ENCODE measurements around the gene FAM120B.
"Not testable (repeated sequence)": the region's sequence is repeated elsewhere in the genome, so short reads cannot be mapped to it uniquely, and the experiment has no call there.

FAM120B gene

DNA sequence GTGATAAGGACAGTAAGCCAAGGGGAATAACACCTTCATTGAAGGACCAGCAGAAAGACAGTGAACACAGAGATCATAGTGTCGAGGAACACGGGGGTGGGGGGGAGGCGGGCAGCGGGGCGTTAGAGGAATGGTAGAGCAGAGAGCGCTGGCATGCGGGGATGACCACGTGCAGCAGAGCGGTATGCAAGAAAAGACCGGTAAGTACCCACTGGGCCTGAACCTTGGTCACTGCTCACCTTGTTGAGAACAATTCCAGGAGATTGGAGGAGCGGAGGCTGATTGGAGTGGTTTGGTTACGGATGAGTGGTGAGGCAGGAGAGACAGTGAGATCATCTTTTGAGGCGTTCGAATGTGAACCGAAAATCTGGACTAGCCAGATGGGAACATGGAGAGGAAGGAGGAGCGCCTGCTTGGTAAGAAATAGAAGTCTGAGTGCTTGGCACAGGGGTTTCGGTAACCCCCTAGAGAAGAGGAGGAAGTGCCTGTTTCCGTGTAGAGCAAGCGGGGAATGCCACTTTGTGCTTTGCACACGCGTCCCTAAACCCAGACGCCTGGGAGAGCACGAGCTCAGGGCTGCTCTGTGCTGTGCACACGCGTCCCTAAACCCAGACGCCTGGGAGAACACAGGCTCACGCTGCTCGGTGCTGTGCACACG lies 70.0 kb downstream of the FAM120B start:
- no peak overlapping the region for H3K4me3 ChIP-seq (ENCODE audit: low read depth, low read length)

DNA sequence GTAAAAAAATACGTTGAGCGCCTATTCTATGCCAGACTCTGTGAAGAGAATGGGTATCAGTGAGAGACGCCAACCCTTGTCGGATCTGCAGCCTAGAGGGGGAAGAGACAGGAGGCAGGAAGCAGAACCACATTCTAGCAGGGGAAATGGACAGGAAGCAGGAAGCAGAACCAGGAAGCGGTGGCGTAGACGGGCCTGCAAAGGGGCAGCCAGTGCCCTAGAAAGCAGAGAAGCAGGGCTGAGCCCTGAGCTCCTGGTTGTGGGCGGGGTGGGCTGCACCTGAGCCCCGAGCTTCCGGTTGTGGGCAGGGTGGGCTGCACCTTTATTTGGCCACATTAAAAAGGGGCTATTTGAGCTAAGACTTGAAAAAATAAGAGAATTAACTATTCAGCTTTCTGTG lies 71.9 kb downstream of the FAM120B start:
- no peak overlapping the region for H3K4me3 ChIP-seq (ENCODE audit: low read depth, low read length)

DNA sequence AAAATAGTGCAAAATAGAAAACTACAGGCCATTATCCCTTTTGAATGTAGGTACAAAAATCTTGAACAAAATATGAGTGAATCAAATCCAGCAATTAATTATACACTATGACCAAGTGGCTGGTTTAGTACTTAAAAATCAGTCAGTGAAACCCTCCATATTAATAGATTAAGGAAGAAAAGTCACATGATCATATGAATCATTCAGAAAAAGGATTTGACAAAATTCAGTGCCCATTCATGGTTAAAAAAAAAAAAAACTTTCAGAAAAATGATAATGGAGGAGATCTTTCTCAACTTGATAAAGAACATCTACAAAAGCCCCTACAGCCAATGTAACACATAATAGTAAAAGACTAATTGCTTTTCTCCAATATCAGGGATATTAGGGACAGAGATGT lies 75.0 kb downstream of the FAM120B start:
- H3K4me3 ChIP-seq (ENCODE audit: low read depth, low read length): no peak overlapping the region

DNA sequence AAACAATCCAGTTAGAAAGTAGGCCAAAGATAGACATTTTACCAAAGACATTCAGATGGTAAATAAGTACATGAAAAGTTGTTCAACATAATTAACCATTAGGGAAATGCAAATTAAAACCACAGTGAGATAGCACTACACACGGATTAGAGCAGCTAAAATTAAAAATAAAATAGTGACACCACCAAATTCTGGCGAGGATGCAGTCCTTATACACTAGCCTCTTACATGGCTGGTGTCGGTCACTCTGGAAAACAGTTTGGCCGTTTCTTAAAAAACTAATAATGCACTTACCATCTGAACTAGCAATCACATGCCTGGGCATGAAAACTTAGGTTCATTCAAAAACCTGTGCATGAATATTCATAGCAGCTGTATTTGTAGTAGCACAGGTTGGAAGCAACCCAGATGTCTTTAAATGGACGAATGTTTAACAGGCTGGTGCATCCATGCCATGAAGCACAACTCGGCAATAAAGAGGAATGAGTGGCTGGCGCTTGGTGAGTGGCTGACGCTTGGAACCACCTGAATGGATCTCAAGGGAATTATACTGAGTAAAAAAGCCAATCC lies 77.0 kb downstream of the FAM120B start:
- no peak overlapping the region for H3K4me3 ChIP-seq (ENCODE audit: low read depth, low read length)

DNA sequence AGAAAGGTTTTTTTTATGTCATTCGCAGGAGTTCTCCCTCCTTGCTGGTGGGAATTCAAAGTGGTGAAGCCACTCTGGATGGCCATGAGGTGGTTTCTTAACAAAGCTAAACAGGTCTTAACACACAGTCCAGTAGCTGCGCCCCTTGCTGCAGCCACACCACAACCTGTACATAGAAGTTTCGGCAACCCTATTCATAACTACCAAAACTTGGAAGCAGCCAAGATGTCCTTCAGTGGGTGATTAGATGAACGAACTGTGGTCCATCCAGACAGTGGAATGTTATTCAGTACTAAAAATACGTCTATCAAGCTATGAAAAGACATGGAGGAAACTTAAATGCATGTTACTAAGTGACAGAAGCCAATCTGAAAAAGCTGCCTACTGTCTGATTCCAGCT lies 78.9 kb downstream of the FAM120B start:
- no peak overlapping the region for H3K4me3 ChIP-seq (ENCODE audit: low read depth, low read length)

DNA sequence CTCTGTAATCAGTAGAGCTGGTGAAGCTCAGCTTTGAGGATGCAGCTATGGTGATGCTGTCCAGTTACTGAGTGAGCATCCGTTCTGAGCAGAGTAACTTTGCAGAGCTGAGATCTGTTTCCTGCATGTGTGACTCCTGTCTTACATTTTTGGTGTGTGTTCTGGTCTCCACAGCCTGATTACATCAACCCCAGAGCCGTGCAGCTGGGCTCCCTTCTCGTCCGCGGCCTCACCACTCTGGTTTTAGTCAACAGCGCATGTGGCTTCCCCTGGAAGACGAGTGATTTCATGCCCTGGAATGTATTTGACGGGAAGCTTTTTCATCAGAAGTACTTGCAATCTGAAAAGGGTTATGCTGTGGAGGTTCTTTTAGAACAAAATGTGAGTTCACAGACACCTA lies 81.6 kb downstream of the FAM120B start:
- no peak overlapping the region for H3K4me3 ChIP-seq (ENCODE audit: low read depth, low read length)

DNA sequence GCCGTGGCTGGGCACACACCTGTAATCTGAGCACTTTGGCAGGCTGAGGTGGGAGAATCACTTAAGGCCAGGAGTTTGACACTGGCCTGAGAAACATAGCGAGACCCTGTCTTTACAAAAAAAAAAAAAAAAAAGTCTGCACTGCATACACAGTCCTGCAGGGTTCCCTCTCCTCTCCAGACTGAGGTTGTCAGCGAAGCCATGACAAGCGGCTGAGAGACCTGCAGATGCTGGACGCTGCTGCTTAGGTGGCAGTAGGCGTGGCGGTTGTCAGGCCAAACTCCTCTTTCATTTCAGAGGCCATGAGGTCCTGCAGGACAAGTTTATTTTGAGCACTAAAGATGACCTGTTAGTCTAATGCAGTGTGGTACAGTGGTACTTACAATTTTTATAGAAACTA lies 86.5 kb downstream of the FAM120B start:
- H3K4me3 ChIP-seq (ENCODE audit: low read depth, low read length): no peak overlapping the region

DNA sequence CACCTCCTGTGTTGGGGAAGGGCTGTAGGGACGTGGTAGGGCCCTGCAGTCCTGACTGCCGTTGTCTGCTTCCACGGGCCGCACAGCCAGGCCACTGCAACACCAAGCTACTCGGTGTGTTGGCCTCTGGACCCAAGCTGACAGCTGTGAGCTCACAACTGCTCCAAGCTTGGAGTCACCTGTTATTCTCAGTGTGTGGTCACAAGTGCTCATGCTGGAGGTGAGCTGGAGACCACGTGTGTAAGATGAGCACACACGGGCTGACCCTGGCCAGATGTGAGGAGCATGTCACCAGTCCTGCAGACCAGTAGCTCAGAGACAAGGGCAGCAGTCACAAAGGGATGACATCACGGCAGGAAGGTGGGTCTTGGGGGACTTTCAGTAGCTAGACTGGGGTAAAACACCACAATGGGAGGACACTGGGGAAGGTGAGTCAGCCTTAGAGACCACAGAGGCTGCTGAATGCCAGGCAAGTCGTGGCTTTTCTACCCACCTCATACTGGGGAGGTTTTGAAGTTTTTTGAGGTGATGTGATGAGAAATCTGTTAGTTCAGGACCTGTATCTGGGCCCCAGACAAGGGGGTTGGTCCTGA lies 87.3 kb downstream of the FAM120B start:
- H3K4me3 ChIP-seq (ENCODE audit: low read depth, low read length): no peak overlapping the region

DNA sequence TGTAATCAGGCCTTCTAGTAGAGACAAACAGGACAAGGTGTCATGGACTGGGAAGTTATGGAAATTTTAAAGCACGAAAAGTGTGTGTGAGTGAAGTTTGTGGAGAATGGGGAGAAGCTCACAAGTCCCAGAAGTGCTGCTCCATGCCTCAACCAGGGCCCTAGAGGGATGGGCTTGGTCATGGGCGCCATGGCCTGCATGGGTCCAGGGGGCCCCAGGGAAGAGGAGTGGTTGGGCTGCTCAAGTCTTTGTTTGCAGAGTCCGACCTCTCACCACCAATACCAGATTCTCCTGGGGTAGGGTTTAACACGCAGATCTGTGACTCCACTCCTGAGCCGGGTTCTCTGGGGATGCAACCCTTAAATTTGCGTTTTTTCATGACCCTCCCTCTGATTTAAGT lies 88.4 kb downstream of the FAM120B start:
- no peak overlapping the region for H3K4me3 ChIP-seq (ENCODE audit: low read depth, low read length)

DNA sequence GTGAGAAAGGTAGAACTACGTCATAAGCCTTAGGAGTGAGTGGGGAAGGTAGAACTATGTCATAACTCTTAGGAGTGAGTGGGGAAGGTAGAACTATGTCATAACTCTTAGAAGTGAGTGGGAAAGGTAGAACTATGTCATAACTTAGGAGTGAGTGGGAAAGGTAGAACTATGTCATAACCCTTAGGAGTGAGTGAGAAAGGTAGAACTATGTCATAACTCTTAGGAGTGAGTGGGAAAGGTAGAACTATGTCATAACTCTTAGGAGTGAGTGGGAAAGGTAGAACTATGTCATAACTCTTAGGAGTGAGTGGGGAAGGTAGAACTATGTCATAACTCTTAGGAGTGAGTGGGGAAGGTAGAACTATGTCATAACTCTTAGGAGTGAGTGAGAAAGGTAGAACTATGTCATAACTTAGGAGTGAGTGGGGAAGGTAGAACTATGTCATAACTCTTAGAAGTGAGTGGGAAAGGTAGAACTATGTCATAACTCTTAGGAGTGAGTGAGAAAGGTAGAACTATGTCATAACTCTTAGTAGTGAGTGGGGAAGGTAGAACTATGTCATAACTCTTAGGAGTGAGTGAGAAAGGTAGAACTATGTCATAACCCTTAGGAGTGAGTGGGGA lies 92.3 kb downstream of the FAM120B start:
- H3K4me3 ChIP-seq (ENCODE audit: low read depth, low read length): not testable (repeated sequence)

DNA sequence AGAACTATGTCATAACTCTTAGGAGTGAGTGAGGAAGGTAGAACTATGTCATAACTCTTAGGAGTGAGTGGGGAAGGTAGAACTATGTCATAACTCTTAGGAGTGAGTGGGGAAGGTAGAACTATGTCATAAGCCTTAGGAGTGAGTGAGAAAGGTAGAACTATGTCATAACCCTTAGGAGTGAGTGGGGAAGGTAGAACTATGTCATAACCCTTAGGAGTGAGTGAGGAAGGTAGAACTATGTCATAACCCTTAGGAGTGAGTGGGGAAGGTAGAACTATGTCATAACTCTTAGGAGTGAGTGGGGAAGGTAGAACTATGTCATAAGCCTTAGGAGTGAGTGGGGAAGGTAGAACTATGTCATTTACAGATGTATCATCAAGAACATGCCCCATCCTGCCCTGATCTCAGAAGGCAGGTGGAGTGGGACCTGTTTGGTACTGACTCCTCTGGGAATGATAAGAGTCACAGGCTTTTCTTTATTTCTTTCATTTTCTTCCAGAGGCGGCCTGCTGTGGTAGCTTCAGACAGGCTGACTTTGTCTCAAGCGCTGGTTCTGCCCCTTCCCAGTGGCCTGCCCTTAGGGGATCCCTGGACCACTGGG lies 93.5 kb downstream of the FAM120B start:
- not testable (repeated sequence) for H3K4me3 ChIP-seq (ENCODE audit: low read depth, low read length)

DNA sequence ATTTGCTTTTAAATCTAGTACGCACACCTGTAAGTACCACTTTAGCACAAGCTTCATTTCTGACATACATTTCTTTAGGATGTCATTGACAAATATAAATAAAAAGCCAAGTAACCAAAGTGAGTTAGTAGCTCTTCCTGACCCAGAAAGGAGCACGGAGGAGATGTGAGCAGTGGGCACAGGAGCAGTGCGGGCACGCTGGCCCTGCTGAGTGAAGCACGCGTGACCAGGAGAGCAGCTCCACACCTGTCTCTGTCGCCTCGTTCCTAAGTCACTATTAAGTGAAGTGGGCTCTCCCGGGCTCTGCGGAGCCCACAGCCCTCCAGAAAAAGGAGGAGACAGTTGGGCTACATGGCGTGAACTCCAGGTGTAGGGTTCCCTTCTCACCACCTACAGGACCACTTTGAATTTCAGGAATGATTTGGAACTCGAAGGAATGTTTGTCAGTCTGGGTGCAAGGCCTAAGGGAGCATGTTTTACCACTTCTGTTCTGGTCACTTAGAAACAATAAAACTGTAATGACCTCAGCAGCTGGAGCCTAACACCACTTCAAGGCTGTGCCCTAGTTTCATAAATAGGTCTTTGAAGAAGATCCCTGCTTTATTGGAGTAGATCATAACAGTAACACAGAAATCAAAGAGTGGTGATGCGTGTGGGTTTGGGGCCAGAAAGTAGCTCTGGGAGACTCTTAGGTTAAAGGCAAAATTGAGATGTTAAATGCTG lies 95.9 kb downstream of the FAM120B start:
- no peak overlapping the region for H3K4me3 ChIP-seq (ENCODE audit: low read depth, low read length)

DNA sequence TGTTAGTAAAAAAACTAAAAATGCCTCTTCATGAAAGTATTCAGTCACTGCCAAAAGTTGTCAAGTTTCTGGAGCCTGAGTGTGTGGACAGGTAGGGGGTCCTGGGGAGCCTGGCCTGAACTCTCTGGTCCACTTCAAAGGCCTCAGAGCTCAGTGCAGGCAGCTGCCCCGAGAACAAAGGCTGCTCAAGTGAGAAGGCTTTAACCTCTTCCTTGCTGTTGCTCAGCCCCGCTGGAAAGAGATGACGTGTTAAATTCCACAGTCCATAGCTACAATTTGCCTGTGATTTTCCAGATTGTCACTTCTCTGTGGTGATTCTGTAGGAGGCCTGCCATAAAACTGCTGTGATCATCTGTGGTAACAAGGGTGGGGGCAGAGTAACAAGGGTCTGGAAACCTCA lies 96.9 kb downstream of the FAM120B start:
- H3K4me3 ChIP-seq (ENCODE audit: low read depth, low read length): no peak overlapping the region

DNA sequence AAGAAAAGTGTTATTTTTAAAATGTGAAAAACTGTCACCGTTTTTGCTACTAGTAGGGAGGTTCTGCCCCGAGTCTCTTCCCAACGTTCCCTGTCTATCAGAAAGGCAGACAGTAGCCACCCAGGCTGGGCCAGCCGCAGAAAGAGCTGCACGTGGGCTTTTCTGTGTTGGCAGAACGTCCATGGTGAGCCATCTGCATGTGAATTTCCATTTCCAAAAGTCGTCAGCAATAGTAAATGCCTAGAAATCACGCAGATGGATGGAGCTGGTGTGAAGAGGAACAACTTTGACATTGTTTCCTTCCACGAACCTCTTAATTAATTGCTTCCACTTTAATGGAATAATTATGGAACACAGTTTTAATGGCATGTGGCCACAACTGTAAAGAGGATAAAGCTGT lies 97.5 kb downstream of the FAM120B start:
- H3K4me3 ChIP-seq (ENCODE audit: low read depth, low read length): no peak overlapping the region

DNA sequence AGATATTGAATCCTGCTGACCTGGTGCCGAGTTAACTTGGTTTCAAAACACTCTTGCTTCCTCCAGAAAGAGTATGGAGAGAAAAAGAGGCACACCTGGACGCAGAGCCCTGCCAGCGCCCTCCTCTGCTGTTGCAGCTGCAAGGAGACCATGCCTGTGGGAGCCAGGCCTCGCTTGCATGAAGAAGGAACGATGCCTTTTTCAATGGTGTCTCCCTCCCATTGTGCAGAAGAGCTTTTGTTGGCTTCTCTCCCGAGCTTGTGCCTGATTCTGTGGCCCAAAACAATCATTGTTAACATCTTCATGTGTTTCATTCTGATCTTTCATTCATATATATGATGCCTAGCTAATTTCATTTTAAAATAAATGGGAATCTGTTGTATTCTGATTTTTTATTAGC lies 98.1 kb downstream of the FAM120B start:
- no peak overlapping the region for H3K4me3 ChIP-seq (ENCODE audit: low read depth, low read length)

DNA sequence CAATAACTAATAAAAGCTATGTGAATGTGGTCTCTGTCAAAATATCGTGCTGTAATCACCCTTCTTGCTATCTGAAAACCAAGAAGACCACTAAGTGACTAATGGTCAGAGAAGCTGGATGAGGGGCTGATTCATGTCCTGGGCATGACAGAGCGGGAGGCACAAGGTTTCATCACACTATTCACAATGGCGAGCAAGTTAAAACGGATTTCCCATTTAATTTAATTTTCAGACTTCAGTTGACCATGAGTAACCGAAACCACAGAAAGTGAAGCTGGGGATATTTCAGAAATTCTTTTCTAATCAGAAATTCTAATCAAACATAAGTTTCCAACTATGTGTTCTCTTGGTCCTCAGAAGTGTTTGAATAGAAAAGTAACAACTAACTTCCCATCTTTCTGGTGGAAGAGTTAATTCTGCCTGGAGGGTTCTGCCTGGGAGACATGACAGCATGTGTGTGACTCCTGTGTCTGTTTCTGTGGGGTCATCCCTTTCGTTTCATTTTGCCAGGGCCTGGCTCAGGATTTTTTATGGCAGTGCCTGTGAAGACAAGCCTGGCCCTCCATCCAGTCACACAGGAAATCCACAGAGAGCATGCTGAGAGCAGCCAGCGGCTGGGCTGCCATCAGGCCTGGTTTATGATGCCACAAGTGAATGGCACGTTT lies 98.9 kb downstream of the FAM120B start:
- H3K4me3 ChIP-seq (ENCODE audit: low read depth, low read length): no peak overlapping the region

DNA sequence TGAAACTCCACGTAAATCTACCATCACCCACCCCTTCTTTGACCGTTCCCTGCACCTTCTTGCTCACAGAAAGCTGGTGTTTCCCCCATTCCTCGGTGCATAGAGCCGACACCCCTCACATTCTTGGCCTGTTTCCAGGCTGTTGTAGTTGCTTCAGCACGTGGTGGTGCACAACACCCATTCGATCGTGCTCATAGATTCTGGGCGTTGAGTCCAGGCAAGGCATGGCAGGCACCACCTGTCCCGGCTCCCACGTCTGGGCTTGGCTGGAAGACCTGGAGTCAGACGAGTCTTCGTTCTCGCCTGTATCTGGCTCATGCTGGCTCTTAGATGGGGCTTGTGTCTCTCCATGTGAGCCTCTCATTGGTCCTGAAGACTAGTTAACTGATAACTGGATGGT lies 100.6 kb downstream of the FAM120B start:
- H3K4me3 ChIP-seq (ENCODE audit: low read depth, low read length): no peak overlapping the region

DNA sequence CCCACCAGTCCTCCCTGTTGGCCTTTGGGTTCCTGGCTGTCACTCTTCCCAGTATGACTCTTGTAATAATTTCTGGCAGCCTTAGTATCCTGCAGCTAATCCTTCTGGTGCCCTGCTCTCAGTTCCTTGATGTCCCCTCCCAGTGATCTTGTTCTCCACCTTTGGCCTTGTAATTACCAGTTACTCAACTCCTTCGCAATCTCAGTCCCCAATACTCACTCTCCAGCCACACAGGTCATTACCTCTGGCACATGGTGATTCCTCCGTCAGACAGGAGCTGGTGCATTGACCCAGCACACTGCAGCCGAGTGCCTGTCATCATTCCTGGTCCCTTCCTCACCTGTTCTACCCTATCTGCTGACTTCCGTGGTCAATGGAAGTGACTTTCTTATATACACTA lies 101.4 kb downstream of the FAM120B start:
- no peak overlapping the region for H3K4me3 ChIP-seq (ENCODE audit: low read depth, low read length)

DNA sequence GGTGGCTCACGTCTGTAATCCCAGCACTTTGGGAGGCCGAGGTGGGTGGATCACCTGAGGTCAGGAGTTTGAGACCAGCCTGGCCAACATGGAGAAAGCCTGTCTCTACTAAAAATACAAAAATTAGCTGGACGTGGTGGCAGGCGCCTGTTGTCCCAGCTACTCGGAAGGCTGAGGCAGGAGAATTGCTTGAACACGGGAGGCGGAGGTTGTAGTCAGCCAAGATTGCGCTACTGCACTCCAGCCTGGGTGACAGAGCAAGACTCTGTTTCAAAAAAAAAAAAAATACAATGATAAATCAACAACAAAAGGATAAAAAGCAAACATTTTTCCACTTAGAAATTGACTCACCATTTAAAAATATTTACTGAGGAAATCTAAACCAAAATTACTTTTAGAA lies 103.2 kb downstream of the FAM120B start:
- H3K4me3 ChIP-seq (ENCODE audit: low read depth, low read length): not testable (repeated sequence)

DNA sequence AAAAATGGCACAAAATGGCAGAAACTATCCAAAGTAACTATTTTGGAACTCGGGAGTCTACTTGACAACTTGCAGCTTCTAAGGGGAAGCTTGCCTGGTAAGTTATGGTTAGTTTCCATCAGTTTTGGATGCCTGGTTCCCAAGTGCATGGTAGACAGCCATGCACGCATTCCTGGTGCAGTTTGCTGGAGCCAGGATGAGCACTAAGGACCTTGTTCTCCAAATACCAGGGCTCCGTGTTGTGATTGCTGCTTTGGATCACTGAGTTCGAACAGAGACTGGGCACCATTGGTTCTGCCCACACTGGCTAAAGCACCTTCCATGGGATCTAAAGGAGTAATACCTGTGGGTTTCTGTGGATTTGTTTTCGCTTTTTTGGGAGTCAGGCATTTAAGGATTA lies 103.7 kb downstream of the FAM120B start:
- H3K4me3 ChIP-seq (ENCODE audit: low read depth, low read length): no peak overlapping the region

DNA sequence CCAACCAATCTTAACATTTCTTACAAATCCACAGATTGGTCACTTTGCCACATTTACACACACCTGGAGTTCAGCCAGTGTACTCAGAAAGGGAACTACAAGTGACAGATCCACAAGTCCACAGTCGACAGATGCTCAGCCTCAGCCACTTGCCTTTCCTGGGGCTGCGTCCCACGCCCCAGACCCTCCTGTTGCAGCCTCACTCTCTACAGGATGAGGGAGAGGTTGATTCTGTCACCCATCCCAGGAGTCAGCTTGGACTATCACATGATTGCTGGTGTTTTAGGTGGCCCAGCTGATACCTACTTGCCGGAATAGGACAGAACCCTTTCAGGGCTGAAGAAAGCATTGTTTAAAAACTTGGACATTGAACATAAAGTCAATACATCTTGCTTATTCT lies 108.8 kb downstream of the FAM120B start:
- no peak overlapping the region for H3K4me3 ChIP-seq (ENCODE audit: low read depth, low read length)

Data from iPS-11a (cell line).